Endometrium (tissue), 2 donors: ENCODE measurements around the gene DNMT3A.
"Not testable (repeated sequence)": the region's sequence is repeated elsewhere in the genome, so short reads cannot be mapped to it uniquely, and the experiment has no call there.

Experiments
- FAIRE-seq: peaks from 2 replicates; lab custom pipeline; 2012; peaks lifted over from hg19 to GRCh38; lab: Jason Lieb, UNC
- donor health status: control.
- donor health status: control.

Gene DNMT3A

GRCh38 chr2:25283921-25284320 lies 57.8 kb downstream of the DNMT3A start:
- no peak for FAIRE-seq

GRCh38 chr2:25281941-25282340 lies 59.8 kb downstream of the DNMT3A start:
- no peak for FAIRE-seq

GRCh38 chr2:25281522-25281921 lies 60.2 kb downstream of the DNMT3A start:
- FAIRE-seq = no peak

- FAIRE-seq = no peak
Observed at GRCh38 chr2:25280051-25280687, 61.6 kb downstream of the DNMT3A start.

GRCh38 chr2:25279091-25279651 lies 62.6 kb downstream of the DNMT3A start:
- no peak for FAIRE-seq

GRCh38 chr2:25276569-25277465 lies 64.9 kb downstream of the DNMT3A start:
- no peak for FAIRE-seq

- FAIRE-seq = no peak
Observed at GRCh38 chr2:25275575-25275965, 66.2 kb downstream of the DNMT3A start.

- FAIRE-seq = no peak
Observed at GRCh38 chr2:25274868-25275574, 66.7 kb downstream of the DNMT3A start.

GRCh38 chr2:25273985-25274535 lies 67.7 kb downstream of the DNMT3A start:
- FAIRE-seq = no peak

GRCh38 chr2:25272705-25273104 lies 69.0 kb downstream of the DNMT3A start:
- not testable (repeated sequence) for FAIRE-seq

GRCh38 chr2:25270061-25270460 lies 71.7 kb downstream of the DNMT3A start:
- FAIRE-seq = no peak

GRCh38 chr2:25269233-25269632 lies 72.5 kb downstream of the DNMT3A start:
- FAIRE-seq = no peak

- FAIRE-seq = no peak
Observed at GRCh38 chr2:25268139-25268538, 73.6 kb downstream of the DNMT3A start.

GRCh38 chr2:25266399-25266798 lies 75.3 kb downstream of the DNMT3A start:
- FAIRE-seq = no peak

GRCh38 chr2:25265802-25266201 lies 75.9 kb downstream of the DNMT3A start:
- no peak for FAIRE-seq

GRCh38 chr2:25265001-25265400 lies 76.7 kb downstream of the DNMT3A start:
- FAIRE-seq = no peak

- FAIRE-seq = no peak
Observed at GRCh38 chr2:25262288-25262687, 79.4 kb downstream of the DNMT3A start.

GRCh38 chr2:25259737-25260124 lies 82.0 kb downstream of the DNMT3A start:
- FAIRE-seq = no peak

- no peak for FAIRE-seq
Observed at GRCh38 chr2:25258847-25259736, 82.6 kb downstream of the DNMT3A start.

GRCh38 chr2:25257931-25258846 lies 83.5 kb downstream of the DNMT3A start:
- FAIRE-seq = no peak
